G401 (cell line): ENCODE results near the gene TGIF2. TPM values are rescaled to one million over a fixed set of nuclear protein-coding genes. Genes with fewer than 3 reads are reported as not detected.
"Not testable (repeated sequence)": the region's sequence is repeated elsewhere in the genome, so short reads cannot be mapped to it uniquely, and the experiment has no call there.

ENCODE experiments used
- DNase-seq: peaks from one replicate; pipeline ENCODE4 v3.0.0-alpha.2; 2015; ENCODE audit warnings: low spot score
- in situ Hi-C: cut with HindIII; loops from 2 replicates; pipeline ENCODE4 v1.10.0; 2016; ENCODE audit warnings: low sequenced_read_pairs, mixed read lengths
- total RNA-seq: library from RNA; depleted of rRNA; stranded (reverse); fragments of >200 nt; shearing (Covaris generic); gene quantifications from 2 replicates; pipeline ENCODE4 v1.2.3, GENCODE V29; 2014; rRNA removed

Gene TGIF2
- total RNA-seq, 1 experiment from 2014 or later = 17.2 TPM

GRCh38 chr20:36633285-36633772 is 59.9 kb downstream of the TGIF2 start:
- no peak for DNase-seq
- in situ Hi-C loops = no loop called here

DNA sequence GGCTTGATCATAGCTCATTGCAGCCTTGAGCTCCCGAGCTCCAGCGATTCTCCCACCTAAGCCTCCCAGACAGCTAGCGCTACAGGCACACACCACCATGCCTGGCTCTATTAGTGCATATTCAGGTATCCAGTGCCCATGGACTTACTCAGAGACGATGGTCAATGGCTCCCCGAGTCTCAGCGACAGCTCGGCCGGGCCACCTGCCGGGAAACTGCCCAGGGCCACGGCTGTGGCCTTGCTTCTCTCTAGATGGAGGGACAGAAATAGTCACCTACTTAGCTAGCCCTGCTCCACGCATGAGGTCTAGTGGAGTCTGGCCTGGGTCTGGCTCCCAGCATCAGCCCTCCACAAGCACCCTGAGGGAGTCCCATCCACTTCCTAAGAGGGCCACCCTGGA is 60.9 kb downstream of the TGIF2 start:
- in situ Hi-C loops = no loop called here
- DNase-seq = no peak

DNA sequence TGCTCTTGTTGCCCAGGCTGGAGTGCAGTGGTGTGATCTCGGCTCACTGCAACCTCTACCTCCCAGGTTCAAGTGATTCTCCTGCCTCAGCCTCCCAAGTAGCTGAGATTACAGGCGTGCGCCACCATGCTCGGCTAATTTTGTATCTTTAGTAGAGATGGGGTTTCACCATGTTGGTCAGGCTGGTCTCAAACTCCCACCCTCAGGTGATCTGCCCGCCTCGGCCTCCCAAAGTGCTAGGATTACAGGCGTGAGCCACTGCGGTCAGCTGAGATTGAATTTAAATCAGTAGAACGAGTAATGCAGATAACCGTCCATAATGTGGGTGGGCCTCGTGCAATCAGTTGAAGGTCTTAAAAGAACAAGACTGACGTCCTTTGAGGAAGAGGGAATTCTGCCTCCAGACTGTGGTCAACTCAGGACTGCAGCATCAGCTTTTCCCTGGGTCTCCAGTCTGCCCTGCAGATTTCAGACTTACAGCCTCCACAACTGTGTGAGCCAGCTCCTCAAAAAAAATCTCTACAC is 65.5 kb downstream of the TGIF2 start:
- in situ Hi-C loops, DNase-seq: not testable (repeated sequence)

DNA sequence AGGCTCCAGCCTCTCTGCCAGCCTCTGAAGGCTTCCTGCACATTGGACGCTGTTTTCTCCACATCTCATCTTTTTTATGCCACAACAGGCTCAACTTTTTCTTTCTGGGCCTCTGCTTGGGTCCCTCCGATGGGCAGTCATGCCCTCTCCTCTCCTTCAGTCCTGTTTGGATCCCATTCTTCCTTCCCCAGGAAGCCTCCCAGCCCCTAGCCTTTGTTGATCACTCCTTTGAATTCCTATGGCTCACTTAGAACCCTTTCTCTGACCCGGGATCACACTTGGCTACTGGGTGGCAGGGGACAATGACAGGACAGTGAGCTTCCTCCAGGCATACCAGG is 68.1 kb downstream of the TGIF2 start:
- no peak for DNase-seq
- in situ Hi-C loops = no loop called here

GRCh38 chr20:36642136-36642535 is 68.7 kb downstream of the TGIF2 start:
- in situ Hi-C loops = no loop called here
- no peak for DNase-seq

Other genes starting within 250 kb of the TGIF2 start
- gene MYL9, start 32.1 kb upstream of the TGIF2 start, total RNA-seq = 28.2 and 41.4 TPM in 2 replicates
- gene RAB5IF, start 32.2 kb downstream of the TGIF2 start, total RNA-seq = 162 and 192 TPM in 2 replicates
- gene SLA2, start 72.6 kb downstream of the TGIF2 start, total RNA-seq = 0.10 TPM in 1 of 2 replicates, not detected in the other
- gene NDRG3, start 172.5 kb downstream of the TGIF2 start, total RNA-seq = 27.8 and 34.6 TPM in 2 replicates
- gene DSN1, start 200.2 kb downstream of the TGIF2 start, total RNA-seq = 31.0 and 31.1 TPM in 2 replicates